Progenitor cell of endocrine pancreas (in vitro differentiated cells): ENCODE measurements around the gene MICALL1. TPM values are rescaled to one million over a fixed set of nuclear protein-coding genes. Genes with fewer than 3 reads are reported as not detected.

Experiments used
- DNase-seq: peaks from one replicate; pipeline ENCODE4 v3.0.0; 2021; ENCODE audit warnings: low spot score; ENCODE audit not compliant: unreplicated experiment
- H3K27ac Mint-ChIP-seq: 2 replicates; pipeline ENCODE4 v1.8.0; 2021; ENCODE audit warnings: mild to moderate bottlenecking, moderate library complexity, mixed read lengths
- H3K27me3 Mint-ChIP-seq: 2 replicates; pipeline ENCODE4 v1.8.0; 2021; ENCODE audit warnings: mixed read lengths
- H3K36me3 Mint-ChIP-seq: 2 replicates; pipeline ENCODE4 v1.8.0; 2022; ENCODE audit warnings: mixed read lengths; ENCODE audit not compliant: insufficient read depth
- H3K4me1 Mint-ChIP-seq: 2 replicates; pipeline ENCODE4 v1.8.0; 2021; ENCODE audit warnings: low read depth, mixed read lengths
- H3K4me3 Mint-ChIP-seq: 2 replicates; pipeline ENCODE4 v1.8.0; 2021; ENCODE audit warnings: low read depth, mild to moderate bottlenecking, moderate library complexity, mixed read lengths
- H3K9me3 Mint-ChIP-seq: 2 replicates; pipeline ENCODE4 v1.8.0; 2021; ENCODE audit warnings: low read depth, mixed read lengths
- total RNA-seq: library from RNA; stranded (reverse); gene quantifications from 2 replicates; pipeline ENCODE4 v1.2.1, GENCODE V29; 2021
- TF ChIP-seq, protein P1 (sequence below): fragments of 200-600 bp; sonication (generic); IDR thresholded peaks from one replicate; pipeline ENCODE4 v1.5.0; 2021; ENCODE audit warnings: antibody characterized with exemption, mild to moderate bottlenecking; ENCODE audit not compliant: unreplicated experiment

MICALL1 gene
- total RNA-seq, 1 donor from 2014 or later: 42.8 TPM

DNA sequence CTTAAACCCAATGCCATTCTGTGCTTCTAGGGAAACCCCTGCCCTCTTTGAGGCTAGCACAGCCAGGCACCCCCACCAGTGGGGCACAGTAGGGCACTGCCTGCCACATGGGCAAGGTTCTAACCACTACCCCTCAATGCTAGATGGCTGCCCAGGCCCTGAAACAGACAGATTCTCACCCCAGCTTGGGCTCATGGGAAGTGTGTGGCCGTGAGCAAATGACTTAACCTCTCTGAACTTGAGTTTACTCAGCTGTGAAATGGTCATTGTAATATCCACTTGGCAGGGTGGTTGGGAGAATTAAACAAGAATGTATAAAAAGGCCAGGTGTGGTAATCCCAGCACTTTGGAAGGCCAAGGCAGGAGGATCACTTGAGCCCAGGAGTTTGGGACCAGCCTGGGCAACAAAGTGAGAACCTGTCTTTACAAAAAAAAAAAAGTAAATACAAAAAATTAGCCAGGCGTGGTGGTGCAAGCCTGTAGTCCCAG is 24.9 kb downstream of the MICALL1 start:
- Mint-ChIP-seq H3K4me1 (no peaks in the 10 kb centered on the region), H3K27me3 (no peaks in the 10 kb centered on the region), H3K4me3 (no peak overlapping the region), H3K9me3 (no peaks in the 10 kb centered on the region), H3K27ac (no peak overlapping the region), H3K36me3 (peaks cover 10% of the 10 kb centered on the region)
- TF ChIP-seq, protein P1, sequence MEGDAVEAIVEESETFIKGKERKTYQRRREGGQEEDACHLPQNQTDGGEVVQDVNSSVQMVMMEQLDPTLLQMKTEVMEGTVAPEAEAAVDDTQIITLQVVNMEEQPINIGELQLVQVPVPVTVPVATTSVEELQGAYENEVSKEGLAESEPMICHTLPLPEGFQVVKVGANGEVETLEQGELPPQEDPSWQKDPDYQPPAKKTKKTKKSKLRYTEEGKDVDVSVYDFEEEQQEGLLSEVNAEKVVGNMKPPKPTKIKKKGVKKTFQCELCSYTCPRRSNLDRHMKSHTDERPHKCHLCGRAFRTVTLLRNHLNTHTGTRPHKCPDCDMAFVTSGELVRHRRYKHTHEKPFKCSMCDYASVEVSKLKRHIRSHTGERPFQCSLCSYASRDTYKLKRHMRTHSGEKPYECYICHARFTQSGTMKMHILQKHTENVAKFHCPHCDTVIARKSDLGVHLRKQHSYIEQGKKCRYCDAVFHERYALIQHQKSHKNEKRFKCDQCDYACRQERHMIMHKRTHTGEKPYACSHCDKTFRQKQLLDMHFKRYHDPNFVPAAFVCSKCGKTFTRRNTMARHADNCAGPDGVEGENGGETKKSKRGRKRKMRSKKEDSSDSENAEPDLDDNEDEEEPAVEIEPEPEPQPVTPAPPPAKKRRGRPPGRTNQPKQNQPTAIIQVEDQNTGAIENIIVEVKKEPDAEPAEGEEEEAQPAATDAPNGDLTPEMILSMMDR: no peak
- DNase-seq: no peak

- H3K9me3 Mint-ChIP-seq: no peaks in the 10 kb centered on the region
- H3K27me3 Mint-ChIP-seq: no peaks in the 10 kb centered on the region
- TF ChIP-seq, protein P1: no peak
- H3K36me3 Mint-ChIP-seq: peaks cover 13% of the 10 kb centered on the region
- no peak overlapping the region for H3K4me3 Mint-ChIP-seq
- H3K27ac Mint-ChIP-seq: no peak overlapping the region
- no peak for DNase-seq
- no peaks in the 10 kb centered on the region for H3K4me1 Mint-ChIP-seq
Observed at GRCh38 chr22:37931893-37932389, 25.8 kb downstream of the MICALL1 start.

- TF ChIP-seq, protein P1: no peak
- Mint-ChIP-seq H3K4me3 (no peak overlapping the region), H3K27ac (no peak overlapping the region), H3K36me3 (peaks cover 13% of the 10 kb centered on the region), H3K27me3 (no peaks in the 10 kb centered on the region), H3K4me1 (no peaks in the 10 kb centered on the region), H3K9me3 (no peaks in the 10 kb centered on the region)
- DNase-seq: no peak
Observed at GRCh38 chr22:37932401-37932800, 26.3 kb downstream of the MICALL1 start.

DNA sequence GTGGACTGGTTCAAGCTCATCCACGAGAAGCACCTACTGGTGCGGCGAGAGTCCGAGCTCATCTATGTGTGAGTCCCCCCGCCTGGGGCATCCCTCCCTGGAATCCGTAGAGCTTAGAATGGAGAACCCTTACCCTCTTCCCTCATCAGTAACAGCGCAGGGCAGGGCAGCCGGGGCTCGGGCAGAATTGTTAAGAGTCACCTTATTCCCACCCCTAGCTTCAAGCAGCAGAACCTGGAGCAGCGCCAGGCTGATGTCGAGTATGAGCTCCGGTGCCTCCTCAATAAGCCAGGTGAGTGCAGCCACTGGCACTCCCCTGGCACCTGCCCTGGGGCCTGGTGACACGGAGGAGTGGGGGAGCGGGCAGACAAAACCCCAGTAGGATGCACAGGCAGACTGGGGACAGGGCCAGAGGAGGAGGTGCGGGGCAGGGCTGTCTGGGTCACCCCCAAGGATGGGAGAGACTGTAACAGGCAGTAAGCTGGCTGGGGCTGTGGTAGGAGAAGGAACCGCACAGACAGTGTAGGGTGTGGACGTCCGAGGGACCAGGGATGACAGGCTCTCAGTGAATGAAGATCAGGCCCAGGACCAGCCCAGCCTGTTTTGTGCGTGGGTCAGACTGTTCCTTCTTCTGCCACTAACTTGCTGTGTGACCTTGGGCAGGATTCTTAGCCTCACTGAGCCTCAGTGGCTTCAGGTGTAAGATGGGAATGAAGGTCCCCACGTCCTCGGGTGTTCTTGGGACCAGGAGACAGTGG is 26.9 kb downstream of the MICALL1 start:
- Mint-ChIP-seq H3K4me3 (no peak overlapping the region), H3K36me3 (peaks cover 18% of the 10 kb centered on the region), H3K9me3 (no peaks in the 10 kb centered on the region), H3K27ac (peak overlapping the region; percentile 52), H3K27me3 (no peaks in the 10 kb centered on the region), H3K4me1 (no peaks in the 10 kb centered on the region)
- DNase-seq: no peak
- TF ChIP-seq, protein P1: no peak

GRCh38 chr22:37933711-37934376 is 27.7 kb downstream of the MICALL1 start:
- peak overlapping the region; percentile 45 for H3K27ac Mint-ChIP-seq
- H3K36me3 Mint-ChIP-seq: peaks cover 13% of the 10 kb centered on the region
- TF ChIP-seq, protein P1: peak; percentile 91
- H3K27me3 Mint-ChIP-seq: no peaks in the 10 kb centered on the region
- no peaks in the 10 kb centered on the region for H3K4me1 Mint-ChIP-seq
- no peak overlapping the region for H3K4me3 Mint-ChIP-seq
- H3K9me3 Mint-ChIP-seq: no peaks in the 10 kb centered on the region
- DNase-seq: peak; percentile 83
